GM18499 (cell line): ENCODE measurements around the gene CAPZA1.
"Not testable (repeated sequence)": the region's sequence is repeated elsewhere in the genome, so short reads cannot be mapped to it uniquely, and the experiment has no call there.

ENCODE experiments used
- ATAC-seq: cut with Tn5 transposase; IDR thresholded peaks from one replicate; pipeline ENCODE4 v1.9.1; 2021; ENCODE audit warnings: moderate number of reproducible peaks; ENCODE audit not compliant: insufficient read depth, unreplicated experiment

The CAPZA1 gene

GRCh38 chr1:112626193-112626592 lies 6.6 kb downstream of the CAPZA1 start:
- ATAC-seq = no peak

GRCh38 chr1:112626887-112627286 lies 7.3 kb downstream of the CAPZA1 start:
- no peak for ATAC-seq

- ATAC-seq = no peak
Measured at GRCh38 chr1:112628516-112628915, 8.9 kb downstream of the CAPZA1 start.

- no peak for ATAC-seq
Measured at GRCh38 chr1:112629256-112629655, 9.6 kb downstream of the CAPZA1 start.

GRCh38 chr1:112633628-112634027 lies 14.0 kb downstream of the CAPZA1 start:
- ATAC-seq = no peak

GRCh38 chr1:112634367-112634766 lies 14.7 kb downstream of the CAPZA1 start:
- ATAC-seq = no peak

- no peak for ATAC-seq
Measured at GRCh38 chr1:112636056-112636455, 16.4 kb downstream of the CAPZA1 start.

GRCh38 chr1:112636597-112637253 lies 17.1 kb downstream of the CAPZA1 start:
- ATAC-seq = no peak

- no peak for ATAC-seq
Measured at GRCh38 chr1:112637254-112638109, 17.9 kb downstream of the CAPZA1 start.

GRCh38 chr1:112638110-112638428 lies 18.4 kb downstream of the CAPZA1 start:
- no peak for ATAC-seq

- not testable (repeated sequence) for ATAC-seq
Measured at GRCh38 chr1:112640437-112640836, 20.8 kb downstream of the CAPZA1 start.

- no peak for ATAC-seq
Measured at GRCh38 chr1:112643080-112643479, 23.4 kb downstream of the CAPZA1 start.

GRCh38 chr1:112646225-112646624 lies 26.6 kb downstream of the CAPZA1 start:
- ATAC-seq = no peak

- ATAC-seq = no peak
Measured at GRCh38 chr1:112651205-112651604, 31.6 kb downstream of the CAPZA1 start.

- no peak for ATAC-seq
Measured at GRCh38 chr1:112665857-112666256, 46.2 kb downstream of the CAPZA1 start.

- ATAC-seq = no peak
Measured at GRCh38 chr1:112666946-112667345, 47.3 kb downstream of the CAPZA1 start.

GRCh38 chr1:112672009-112672408 lies 52.4 kb downstream of the CAPZA1 start:
- ATAC-seq = no peak

- no peak for ATAC-seq
Measured at GRCh38 chr1:112672842-112673241, 53.2 kb downstream of the CAPZA1 start.

GRCh38 chr1:112673592-112674439 lies 54.2 kb downstream of the CAPZA1 start:
- ATAC-seq = no peak

- ATAC-seq = no peak
Measured at GRCh38 chr1:112674440-112674985, 54.9 kb downstream of the CAPZA1 start, which contains the start of gene MOV10. MOV10 (plus strand) TSS chr1:112674659; CDS start chr1:112674913, 254 bp downstream.
